Measurements from ENCODE around the gene NR4A1.
A peak's percentile ranks its signal among the peaks of the same experiment; 100 is the strongest.

DNA sequence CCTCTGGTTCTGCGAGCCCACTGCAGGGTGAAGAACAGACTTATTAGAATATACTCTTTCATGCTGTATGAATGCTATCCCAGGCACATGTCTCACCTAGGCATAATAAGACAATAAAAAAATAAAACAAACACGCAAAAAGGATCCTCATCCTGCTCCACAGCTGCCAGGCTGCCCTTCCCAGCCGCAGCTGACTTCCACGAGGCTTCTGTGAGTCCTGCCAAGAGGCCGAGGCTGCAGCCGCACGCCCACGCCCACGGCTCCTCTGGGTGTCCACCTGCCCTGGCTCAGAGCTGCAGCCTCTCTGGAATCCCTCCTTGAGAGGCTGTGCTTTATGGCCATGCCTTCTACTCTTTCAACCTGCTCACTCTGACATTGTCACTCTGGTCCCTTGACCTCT is 35.1 kb downstream of the NR4A1 start:
- TF ChIP-seq, protein P1, sequence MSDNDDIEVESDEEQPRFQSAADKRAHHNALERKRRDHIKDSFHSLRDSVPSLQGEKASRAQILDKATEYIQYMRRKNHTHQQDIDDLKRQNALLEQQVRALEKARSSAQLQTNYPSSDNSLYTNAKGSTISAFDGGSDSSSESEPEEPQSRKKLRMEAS (IDR thresholded peaks at IDR 0.05), result no peak
- no peak for TF ChIP-seq CEBPB (IDR thresholded peaks at IDR 0.05)
- no peak for TF ChIP-seq TAF1 (IDR thresholded peaks at IDR 0.05; ENCODE audit: low read depth)
- TF ChIP-seq EP300 (IDR thresholded peaks at IDR 0.05; ENCODE audit: borderline replicate concordance), result no peak
- TF ChIP-seq TEAD4 (IDR thresholded peaks at IDR 0.05), result no peak
- no peak for TF ChIP-seq FOXM1 (IDR thresholded peaks at IDR 0.05; ENCODE audit: borderline replicate concordance, low read depth)
- no peak for TF ChIP-seq TCF12 (IDR thresholded peaks at IDR 0.05; ENCODE audit: low read depth)
- TF ChIP-seq NFIC (IDR thresholded peaks at IDR 0.05), result no peak
- TF ChIP-seq EGR1 (IDR thresholded peaks at IDR 0.05), result peak; percentile 83
- TF ChIP-seq, protein P2, sequence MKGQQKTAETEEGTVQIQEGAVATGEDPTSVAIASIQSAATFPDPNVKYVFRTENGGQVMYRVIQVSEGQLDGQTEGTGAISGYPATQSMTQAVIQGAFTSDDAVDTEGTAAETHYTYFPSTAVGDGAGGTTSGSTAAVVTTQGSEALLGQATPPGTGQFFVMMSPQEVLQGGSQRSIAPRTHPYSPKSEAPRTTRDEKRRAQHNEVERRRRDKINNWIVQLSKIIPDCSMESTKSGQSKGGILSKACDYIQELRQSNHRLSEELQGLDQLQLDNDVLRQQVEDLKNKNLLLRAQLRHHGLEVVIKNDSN (IDR thresholded peaks at IDR 0.05), result no peak
